Breast epithelium (tissue), 4 donors: ENCODE measurements around the gene MBLAC2. TPM values are rescaled to one million over a fixed set of nuclear protein-coding genes. Genes with fewer than 3 reads are reported as not detected.

ENCODE experiments used
- DNase-seq, 2 donors: peaks; one replicate each; pipeline ENCODE4 v3.0.0-alpha.2; 2019; ENCODE audit warnings: low spot score in 2 of 2
- H3K27ac ChIP-seq, 2 donors: fragments of 200-600 bp; sonication (generic) in 1 of 2; one replicate each; pipeline ENCODE4 v1.5.1; 2016 to 2019; ENCODE audit warnings: mild to moderate bottlenecking in 1 of 2
- H3K27me3 ChIP-seq, 2 donors: fragments of 200-600 bp; sonication (generic) in 1 of 2; one replicate each; pipeline versions ENCODE4 v1.5.1 to v1.6.0; 2017 to 2019; ENCODE audit warnings: control low read depth in 1 of 2, mild to moderate bottlenecking in 1 of 2
- H3K36me3 ChIP-seq: fragments of 200-600 bp; one replicate; pipeline ENCODE4 v1.5.1; 2019
- H3K4me1 ChIP-seq, 2 donors: fragments of 200-600 bp; sonication (generic); one replicate each; pipeline ENCODE4 v1.5.1; 2016 to 2019; ENCODE audit warnings: control low read depth in 1 of 2
- H3K4me3 ChIP-seq, 3 donors: fragments of 200-600 bp; sonication (generic); 1 replicate in 2 of 3; 2 replicates in 1 of 3; pipeline ENCODE4 v1.5.1; 2016 to 2019; ENCODE audit warnings: mild to moderate bottlenecking in 3 of 3, moderate library complexity in 2 of 3
- H3K9me3 ChIP-seq, 2 donors: fragments of 200-600 bp; sonication (generic) in 1 of 2; one replicate each; pipeline ENCODE4 v1.5.1; 2016 to 2019; ENCODE audit warnings: control low read depth in 1 of 2
- POLR2A ChIP-seq: fragments of 450-650 bp; IDR thresholded peaks from one replicate; pipeline ENCODE4 v1.6.1; 2016; ENCODE audit warnings: antibody characterized with exemption, mild to moderate bottlenecking, moderate library complexity
- POLR2AphosphoS5 ChIP-seq, 3 donors: sonication (generic); formaldehyde crosslinking; IDR thresholded peaks; one replicate each; pipeline ENCODE4 v1.6.1; 2017; ENCODE audit warnings: antibody characterized with exemption in 3 of 3
- intact Hi-C: fragments of 100-400 bp; cut with DNase I; formaldehyde crosslinking; loops from one replicate; pipeline ENCODE4 v1.15.1; 2023; ENCODE audit warnings: low total_unique reads
- total RNA-seq, 3 donors: library from RNA; depleted of rRNA; stranded (reverse); fragments of >200 nt; gene quantifications; one replicate each; pipeline ENCODE4 v1.1.0, GENCODE V29; 2016
- TF ChIP-seq, protein P1 (sequence below), 3 donors: fragments of 450-650 bp; IDR thresholded peaks; one replicate each; pipeline ENCODE4 v1.5.1; 2016 to 2017; ENCODE audit warnings: antibody characterized with exemption in 3 of 3, mild to moderate bottlenecking in 3 of 3, moderate library complexity in 3 of 3

MBLAC2 gene
- total RNA-seq, 3 donors from 2014 or later: 4.5 to 10.0 (median 5.2) TPM

DNA sequence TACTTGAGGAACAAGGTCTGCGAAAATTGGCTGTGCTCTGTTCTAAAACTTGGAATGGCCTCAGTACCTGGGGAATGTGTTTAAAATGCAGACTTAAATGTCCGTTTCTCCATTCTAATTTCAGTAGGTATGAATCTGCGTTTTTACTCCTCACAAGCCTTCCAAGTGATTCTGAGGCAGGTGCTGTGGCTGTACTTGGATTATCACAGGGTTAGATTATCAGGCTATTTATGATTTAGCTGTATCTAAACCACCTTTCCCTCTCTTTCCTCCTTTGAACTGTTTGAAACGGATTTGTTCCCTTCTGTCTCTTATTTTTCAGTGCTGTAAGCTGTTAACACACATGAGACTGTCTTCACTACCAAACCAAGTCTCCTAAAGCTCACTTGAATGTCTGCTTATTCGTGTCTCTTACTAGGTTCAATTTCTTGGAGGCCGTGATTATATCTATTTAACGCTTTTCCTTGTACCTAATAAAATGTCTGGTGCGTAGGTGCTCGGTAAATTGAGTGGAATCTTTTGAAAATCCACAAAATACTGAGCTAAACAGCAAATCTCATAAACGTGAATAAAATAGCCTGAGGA, 64.3 kb downstream of the MBLAC2 start:
- Histone ChIP-seq H3K4me3 (peak overlapping the region; percentile 61 to 87 (median 84)), H3K36me3 (no peaks in the 10 kb centered on the region), H3K27ac (peak overlapping the region; percentile 92 to 96), H3K4me1 (peaks cover 0 to 2% of the 10 kb centered on the region in 2 donors), H3K9me3 (no peaks in the 10 kb centered on the region), H3K27me3 (no peaks in the 10 kb centered on the region)
- no peak for TF ChIP-seq POLR2AphosphoS5 (IDR thresholded peaks at IDR 0.05)
- no peak for TF ChIP-seq POLR2A
- TF ChIP-seq, protein P1, sequence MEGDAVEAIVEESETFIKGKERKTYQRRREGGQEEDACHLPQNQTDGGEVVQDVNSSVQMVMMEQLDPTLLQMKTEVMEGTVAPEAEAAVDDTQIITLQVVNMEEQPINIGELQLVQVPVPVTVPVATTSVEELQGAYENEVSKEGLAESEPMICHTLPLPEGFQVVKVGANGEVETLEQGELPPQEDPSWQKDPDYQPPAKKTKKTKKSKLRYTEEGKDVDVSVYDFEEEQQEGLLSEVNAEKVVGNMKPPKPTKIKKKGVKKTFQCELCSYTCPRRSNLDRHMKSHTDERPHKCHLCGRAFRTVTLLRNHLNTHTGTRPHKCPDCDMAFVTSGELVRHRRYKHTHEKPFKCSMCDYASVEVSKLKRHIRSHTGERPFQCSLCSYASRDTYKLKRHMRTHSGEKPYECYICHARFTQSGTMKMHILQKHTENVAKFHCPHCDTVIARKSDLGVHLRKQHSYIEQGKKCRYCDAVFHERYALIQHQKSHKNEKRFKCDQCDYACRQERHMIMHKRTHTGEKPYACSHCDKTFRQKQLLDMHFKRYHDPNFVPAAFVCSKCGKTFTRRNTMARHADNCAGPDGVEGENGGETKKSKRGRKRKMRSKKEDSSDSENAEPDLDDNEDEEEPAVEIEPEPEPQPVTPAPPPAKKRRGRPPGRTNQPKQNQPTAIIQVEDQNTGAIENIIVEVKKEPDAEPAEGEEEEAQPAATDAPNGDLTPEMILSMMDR (IDR thresholded peaks at IDR 0.05): peak in 1 of 3 donors; percentile 13
- DNase-seq: no peak
- intact Hi-C loops: no loop called here

DNA sequence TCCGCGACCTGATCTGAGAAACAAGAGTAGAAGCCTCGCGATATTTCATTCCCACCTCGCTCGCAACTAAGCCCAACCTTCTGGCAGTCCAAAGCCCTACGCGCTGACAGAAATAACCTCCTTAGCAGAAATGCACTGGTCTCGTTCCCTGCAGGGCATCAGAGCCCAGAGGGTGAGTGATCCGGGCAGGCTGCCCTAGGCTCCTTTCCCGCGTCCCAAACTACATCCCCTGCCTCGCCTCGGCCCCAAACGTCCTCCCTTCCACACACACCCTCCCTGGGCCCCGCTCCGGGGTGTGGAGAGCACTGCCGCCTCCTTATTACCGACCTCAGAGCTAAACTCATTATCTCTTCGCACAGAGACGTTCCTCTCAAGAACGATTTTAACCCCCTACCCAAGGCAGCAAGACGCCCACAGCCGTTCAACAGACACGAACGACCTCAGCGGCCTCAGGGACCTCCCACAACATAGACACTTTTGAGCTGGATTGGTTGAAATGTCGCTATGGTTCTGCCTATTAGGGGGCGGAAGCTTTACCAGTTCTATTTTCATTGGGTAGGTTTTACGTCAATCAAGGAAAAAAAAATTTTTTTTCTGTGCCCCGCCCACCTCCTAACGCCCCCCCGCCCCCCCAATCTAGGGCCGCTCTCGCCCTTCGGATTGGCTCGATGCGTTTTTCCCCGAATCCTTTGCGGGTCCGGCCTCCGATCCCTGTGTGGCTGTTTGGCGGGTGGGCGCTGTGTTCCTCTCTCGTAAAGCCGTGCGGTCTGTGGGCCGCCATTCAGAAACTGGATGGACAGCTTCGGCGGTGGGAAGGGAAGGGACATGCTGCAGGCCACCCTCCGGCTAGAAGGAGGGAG, 65.0 kb downstream of the MBLAC2 start, which contains the start of gene CETN3:
TSS of gene CETN3 (minus strand) at position 439 of the 860 bp plus-strand sequence. CDS start at position 344, 95 bp downstream.
- Histone ChIP-seq H3K9me3 (no peaks in the 10 kb centered on the region), H3K36me3 (no peaks in the 10 kb centered on the region), H3K4me1 (peaks cover 0 to 2% of the 10 kb centered on the region in 2 donors), H3K27ac (peak within 1 kb of the TSS; percentile 92 to 96), H3K4me3 (peak within 1 kb of the TSS; percentile 61 to 87 (median 84)), H3K27me3 (no peaks in the 10 kb centered on the region)
- TF ChIP-seq POLR2AphosphoS5 (IDR thresholded peaks at IDR 0.05) (peak; percentile 79 to 94 (median 92)), POLR2A (peak; percentile 83)
- TF ChIP-seq, protein P1 (IDR thresholded peaks at IDR 0.05): no peak
- intact Hi-C loops: no loop called here
- peak; percentile 93 for DNase-seq

GRCh38 chr5:90408571-90409317, 65.8 kb downstream of the MBLAC2 start:
- Histone ChIP-seq H3K27me3 (no peaks in the 10 kb centered on the region), H3K36me3 (no peaks in the 10 kb centered on the region)

More at GRCh38 chr5:90408571-90409317, 65.8 kb downstream of the MBLAC2 start:
- TF ChIP-seq POLR2AphosphoS5 (IDR thresholded peaks at IDR 0.05) (no peak), POLR2A (no peak)
- TF ChIP-seq, protein P1 (IDR thresholded peaks at IDR 0.05): no peak
- Histone ChIP-seq H3K9me3 (no peaks in the 10 kb centered on the region), H3K4me1 (peaks cover 0 to 2% of the 10 kb centered on the region in 2 donors), H3K4me3 (peak overlapping the region; percentile 61 to 87 (median 84)), H3K27ac (peak overlapping the region; percentile 92 to 96)
- intact Hi-C loops: no loop called here
- no peak for DNase-seq

Other genes with a start within 250 kb of the MBLAC2 start
- 10 to 100 TPM in 2 of 3 donors, 1 to 10 TPM in 1; 7.7 to 13.8 (median 11.8) TPM for gene CETN3, start 65.0 kb downstream of the MBLAC2 start, total RNA-seq
- 1 to 10 TPM; 2.0 to 4.8 (median 2.4) TPM for gene POLR3G, start 93 bp upstream of the MBLAC2 start, total RNA-seq
- 10 to 100 TPM; 11.5 to 19.3 (median 15.7) TPM for gene LYSMD3, start 54.8 kb upstream of the MBLAC2 start, total RNA-seq
- gene ADGRV1, start 84.0 kb upstream of the MBLAC2 start, total RNA-seq: 10 to 100 TPM in 2 of 3 donors, under 1 TPM in 1; 0.32 to 85.2 (median 55.3) TPM